Measurements from ENCODE around the gene CAPN2.

CAPN2 gene

DNA sequence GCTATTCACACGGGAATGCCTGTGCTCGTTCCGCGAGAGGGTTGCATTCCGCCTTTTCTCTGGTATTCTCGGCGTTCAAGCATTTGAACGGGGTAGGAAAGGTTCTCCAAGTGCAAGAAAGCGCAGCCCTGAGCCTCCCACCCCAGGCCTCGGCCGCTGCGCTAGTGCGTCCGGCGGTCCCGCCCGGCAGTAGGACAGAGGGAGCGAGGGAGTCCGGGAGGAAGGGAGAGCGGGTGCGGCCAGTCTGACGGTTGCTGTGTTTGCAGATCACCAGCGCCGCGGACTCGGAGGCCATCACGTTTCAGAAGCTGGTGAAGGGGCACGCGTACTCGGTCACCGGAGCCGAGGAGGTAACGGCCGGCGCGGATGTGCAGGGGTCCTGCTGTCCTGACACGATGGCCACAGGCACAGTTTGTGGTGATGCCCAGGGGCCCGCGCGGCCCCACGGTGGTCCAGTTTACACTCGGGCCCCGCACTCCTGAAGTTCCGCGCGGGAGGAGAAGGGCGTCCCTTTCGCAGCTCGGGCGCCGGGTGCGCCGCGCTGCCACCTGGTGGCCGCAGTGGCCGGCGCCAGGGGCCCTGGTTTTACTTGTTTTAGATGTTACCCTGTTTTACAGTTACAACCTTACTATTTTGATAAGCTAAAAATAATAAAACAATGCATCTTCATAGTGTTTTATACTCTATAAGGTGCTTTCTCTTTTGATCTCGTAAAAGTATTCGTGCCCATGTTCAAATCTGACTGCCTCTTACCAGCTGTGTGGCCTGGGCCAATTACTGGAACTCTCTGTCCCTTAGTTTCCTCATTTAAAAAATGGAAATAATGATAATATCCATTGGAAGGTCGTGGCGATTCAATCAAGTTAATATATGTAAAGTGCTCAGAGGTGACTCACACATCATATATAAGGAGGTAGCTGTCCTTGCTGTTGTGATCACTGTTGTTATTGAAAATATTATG lies 36.7 kb downstream of the CAPN2 start:
- H3K4me3 ChIP-seq (ENCODE audit: low read length): peak overlapping the region; percentile 84
- H3K27ac ChIP-seq (ENCODE audit: low read length): no peak overlapping the region

DNA sequence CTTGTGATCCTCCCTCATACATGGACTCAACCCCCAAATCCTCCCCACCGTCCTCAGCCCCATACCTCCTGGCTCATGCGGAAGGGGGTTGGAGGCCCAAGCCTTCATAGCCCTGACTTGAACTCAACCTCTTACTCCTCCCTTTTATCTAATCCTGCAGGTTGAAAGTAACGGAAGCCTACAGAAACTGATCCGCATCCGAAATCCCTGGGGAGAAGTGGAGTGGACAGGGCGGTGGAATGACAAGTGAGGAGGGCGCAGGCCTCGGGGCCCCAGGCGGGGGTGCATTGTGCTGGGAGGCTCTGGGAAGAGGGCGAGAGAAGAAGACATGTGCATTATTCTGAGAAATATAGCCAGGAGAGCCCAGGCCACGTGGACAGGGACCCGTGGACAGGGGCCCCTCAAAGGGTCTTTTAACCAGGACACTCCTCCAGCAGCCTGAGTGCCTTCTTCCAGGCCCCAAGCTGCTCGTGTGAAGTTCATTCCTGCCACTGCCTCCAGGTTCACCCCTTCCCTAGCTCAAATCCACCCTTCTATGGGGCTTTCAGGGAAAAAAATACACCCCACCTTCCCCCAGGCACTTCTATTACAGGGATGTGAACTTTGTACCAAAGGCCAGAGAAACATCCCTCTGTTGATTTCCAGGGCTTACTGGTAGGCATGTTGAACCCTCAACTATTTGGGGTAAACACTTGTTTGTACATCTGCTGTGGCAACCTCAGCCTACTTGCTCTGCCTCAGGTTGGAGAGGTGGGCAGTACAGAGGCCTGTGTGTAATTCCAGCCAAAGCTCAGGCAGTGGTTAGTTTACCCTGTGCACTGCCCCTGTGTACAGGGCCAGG lies 38.6 kb downstream of the CAPN2 start:
- Histone ChIP-seq H3K9me3 (ENCODE audit: insufficient read depth, low read depth, low read length) (no peaks in the 10 kb centered on the region), H3K4me1 (ENCODE audit: insufficient read depth, low read length) (peaks cover 8% of the 10 kb centered on the region; the same call in 1 of the 2 replicates), H3K36me3 (ENCODE audit: insufficient read depth, low read depth, low read length) (peaks cover 15% of the 10 kb centered on the region; the same call in 1 of the 2 replicates), H3K27me3 (ENCODE audit: insufficient read depth, low read length) (peaks cover 24% of the 10 kb centered on the region), H3K9ac (ENCODE audit: low read depth, low read length) (no peak overlapping the region), H3K27ac (ENCODE audit: low read length) (no peak overlapping the region), H3K4me3 (ENCODE audit: low read length) (no peak overlapping the region)

More for the DNA sequence above, 36.7 kb downstream of the CAPN2 start:
- no peaks in the 10 kb centered on the region for H3K9me3 ChIP-seq (ENCODE audit: insufficient read depth, low read depth, low read length)
- peaks cover 15% of the 10 kb centered on the region; the same call in 1 of the 2 replicates for H3K36me3 ChIP-seq (ENCODE audit: insufficient read depth, low read depth, low read length)
- H3K27me3 ChIP-seq (ENCODE audit: insufficient read depth, low read length): peaks cover 24% of the 10 kb centered on the region
- H3K4me1 ChIP-seq (ENCODE audit: insufficient read depth, low read length): peaks cover 8% of the 10 kb centered on the region; the same call in 1 of the 2 replicates
- peak overlapping the region; percentile 78; the same call in 1 of the 2 replicates for H3K9ac ChIP-seq (ENCODE audit: low read depth, low read length)

DNA sequence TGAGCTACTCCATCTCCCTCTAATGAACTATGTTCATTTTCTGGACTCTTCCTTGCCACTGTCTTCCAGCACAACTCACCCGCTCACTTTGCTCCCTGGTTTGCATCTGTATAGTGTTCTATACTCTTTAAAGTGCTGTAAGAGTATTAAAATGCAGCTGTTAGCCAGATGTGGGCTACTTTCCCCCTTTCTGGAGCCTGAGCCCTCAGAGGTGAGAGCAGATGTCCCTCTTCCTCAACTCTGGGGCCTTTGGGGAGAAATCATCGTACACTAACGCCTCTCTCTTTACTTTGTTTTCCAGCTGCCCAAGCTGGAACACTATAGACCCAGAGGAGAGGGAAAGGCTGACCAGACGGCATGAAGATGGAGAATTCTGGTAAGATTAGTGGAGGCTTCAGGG lies 39.4 kb downstream of the CAPN2 start:
- Histone ChIP-seq H3K36me3 (ENCODE audit: insufficient read depth, low read depth, low read length) (peaks cover 15% of the 10 kb centered on the region; the same call in 1 of the 2 replicates), H3K4me3 (ENCODE audit: low read length) (no peak overlapping the region), H3K4me1 (ENCODE audit: insufficient read depth, low read length) (peaks cover 8% of the 10 kb centered on the region; the same call in 1 of the 2 replicates), H3K27me3 (ENCODE audit: insufficient read depth, low read length) (peaks cover 24% of the 10 kb centered on the region), H3K27ac (ENCODE audit: low read length) (no peak overlapping the region), H3K9ac (ENCODE audit: low read depth, low read length) (no peak overlapping the region), H3K9me3 (ENCODE audit: insufficient read depth, low read depth, low read length) (no peaks in the 10 kb centered on the region)

DNA sequence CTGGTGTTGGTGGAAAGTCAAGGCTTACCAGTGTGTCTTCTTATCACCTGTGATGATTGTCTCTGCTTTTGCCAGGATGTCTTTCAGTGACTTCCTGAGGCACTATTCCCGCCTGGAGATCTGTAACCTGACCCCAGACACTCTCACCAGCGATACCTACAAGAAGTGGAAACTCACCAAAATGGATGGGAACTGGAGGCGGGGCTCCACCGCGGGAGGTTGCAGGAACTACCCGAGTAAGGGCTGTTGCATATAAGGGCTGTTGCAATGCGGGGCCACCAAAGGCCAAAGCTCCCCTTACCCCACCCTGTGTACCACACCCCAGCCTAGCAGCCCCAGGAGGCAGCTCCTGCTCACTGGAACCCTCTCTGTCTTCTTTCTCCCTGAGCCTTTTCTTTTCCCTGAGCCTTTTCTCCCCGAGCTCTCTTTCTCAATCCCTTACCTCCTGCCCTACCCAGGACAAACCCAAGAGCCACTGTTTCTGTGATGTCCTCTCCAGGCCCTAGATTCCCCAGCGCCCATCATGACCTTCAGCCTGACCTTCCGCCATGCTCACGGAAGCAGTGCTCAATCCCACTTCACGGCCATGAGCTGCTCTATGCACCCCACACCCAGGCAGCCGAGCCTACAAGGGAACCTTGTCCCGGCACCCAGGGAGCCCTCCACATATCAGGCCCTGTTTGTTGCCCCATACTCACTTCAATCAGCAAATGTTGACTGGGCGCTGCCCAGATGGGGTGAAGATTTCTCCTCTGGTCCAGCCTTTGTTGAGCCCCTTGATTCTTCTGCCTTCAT lies 40.6 kb downstream of the CAPN2 start:
- H3K9me3 ChIP-seq (ENCODE audit: insufficient read depth, low read depth, low read length): no peaks in the 10 kb centered on the region
- H3K36me3 ChIP-seq (ENCODE audit: insufficient read depth, low read depth, low read length): peaks cover 7% of the 10 kb centered on the region; the same call in 1 of the 2 replicates
- H3K9ac ChIP-seq (ENCODE audit: low read depth, low read length): peak overlapping the region; percentile 45; the same call in 1 of the 2 replicates
- H3K27ac ChIP-seq (ENCODE audit: low read length): no peak overlapping the region
- H3K27me3 ChIP-seq (ENCODE audit: insufficient read depth, low read length): peaks cover 12% of the 10 kb centered on the region
- peaks cover 8% of the 10 kb centered on the region; the same call in 1 of the 2 replicates for H3K4me1 ChIP-seq (ENCODE audit: insufficient read depth, low read length)
- no peak overlapping the region for H3K4me3 ChIP-seq (ENCODE audit: low read length)

DNA sequence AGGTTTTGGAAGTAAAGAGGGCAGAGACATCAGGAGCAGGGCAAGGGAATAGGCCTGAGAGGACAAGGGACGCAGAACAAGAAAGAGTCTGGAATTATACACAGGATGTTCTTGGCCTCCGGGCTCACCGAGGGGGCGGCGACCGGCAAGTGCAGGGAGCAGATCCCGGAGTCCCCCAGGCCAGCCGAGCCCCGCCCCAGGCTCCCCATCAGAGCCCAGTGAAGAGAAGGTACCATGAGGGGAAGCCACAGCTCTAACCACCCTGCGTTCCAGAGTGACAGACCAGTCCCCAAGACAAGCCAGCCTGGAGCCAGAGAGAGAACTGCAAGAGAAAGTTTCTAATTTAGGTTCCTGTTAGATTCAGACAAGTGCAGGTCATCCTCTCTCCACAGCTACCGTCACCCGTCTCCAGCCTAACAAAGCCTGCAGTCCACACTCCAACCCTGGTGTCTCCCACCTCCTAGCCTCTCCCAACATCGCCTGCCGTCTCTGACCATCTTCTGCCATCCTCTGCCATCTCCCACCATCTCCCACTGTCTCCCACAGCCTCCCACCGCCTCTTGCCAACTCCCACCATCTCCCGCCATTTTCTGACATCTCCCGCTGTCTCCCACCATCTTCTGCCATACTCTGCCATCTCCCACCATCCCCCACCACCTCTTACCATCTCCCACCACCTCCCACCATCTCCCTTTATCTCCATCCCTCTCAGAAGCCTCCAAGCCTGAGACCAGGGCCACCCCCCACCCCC lies 42.5 kb downstream of the CAPN2 start:
- H3K9ac ChIP-seq (ENCODE audit: low read depth, low read length): no peak overlapping the region
- H3K4me1 ChIP-seq (ENCODE audit: insufficient read depth, low read length): peaks cover 8% of the 10 kb centered on the region; the same call in 1 of the 2 replicates
- no peaks in the 10 kb centered on the region for H3K9me3 ChIP-seq (ENCODE audit: insufficient read depth, low read depth, low read length)
- no peak overlapping the region for H3K4me3 ChIP-seq (ENCODE audit: low read length)
- H3K27me3 ChIP-seq (ENCODE audit: insufficient read depth, low read length): no peaks in the 10 kb centered on the region
- peaks cover 7% of the 10 kb centered on the region; the same call in 1 of the 2 replicates for H3K36me3 ChIP-seq (ENCODE audit: insufficient read depth, low read depth, low read length)
- no peak overlapping the region for H3K27ac ChIP-seq (ENCODE audit: low read length)

GRCh38 chr1:223755432-223755792 lies 43.1 kb downstream of the CAPN2 start:
- Histone ChIP-seq H3K36me3 (ENCODE audit: insufficient read depth, low read depth, low read length) (peaks cover 7% of the 10 kb centered on the region; the same call in 1 of the 2 replicates), H3K4me3 (ENCODE audit: low read length) (no peak overlapping the region), H3K4me1 (ENCODE audit: insufficient read depth, low read length) (peaks cover 8% of the 10 kb centered on the region; the same call in 1 of the 2 replicates), H3K27me3 (ENCODE audit: insufficient read depth, low read length) (no peaks in the 10 kb centered on the region), H3K9ac (ENCODE audit: low read depth, low read length) (no peak overlapping the region), H3K27ac (ENCODE audit: low read length) (no peak overlapping the region), H3K9me3 (ENCODE audit: insufficient read depth, low read depth, low read length) (no peaks in the 10 kb centered on the region)

DNA sequence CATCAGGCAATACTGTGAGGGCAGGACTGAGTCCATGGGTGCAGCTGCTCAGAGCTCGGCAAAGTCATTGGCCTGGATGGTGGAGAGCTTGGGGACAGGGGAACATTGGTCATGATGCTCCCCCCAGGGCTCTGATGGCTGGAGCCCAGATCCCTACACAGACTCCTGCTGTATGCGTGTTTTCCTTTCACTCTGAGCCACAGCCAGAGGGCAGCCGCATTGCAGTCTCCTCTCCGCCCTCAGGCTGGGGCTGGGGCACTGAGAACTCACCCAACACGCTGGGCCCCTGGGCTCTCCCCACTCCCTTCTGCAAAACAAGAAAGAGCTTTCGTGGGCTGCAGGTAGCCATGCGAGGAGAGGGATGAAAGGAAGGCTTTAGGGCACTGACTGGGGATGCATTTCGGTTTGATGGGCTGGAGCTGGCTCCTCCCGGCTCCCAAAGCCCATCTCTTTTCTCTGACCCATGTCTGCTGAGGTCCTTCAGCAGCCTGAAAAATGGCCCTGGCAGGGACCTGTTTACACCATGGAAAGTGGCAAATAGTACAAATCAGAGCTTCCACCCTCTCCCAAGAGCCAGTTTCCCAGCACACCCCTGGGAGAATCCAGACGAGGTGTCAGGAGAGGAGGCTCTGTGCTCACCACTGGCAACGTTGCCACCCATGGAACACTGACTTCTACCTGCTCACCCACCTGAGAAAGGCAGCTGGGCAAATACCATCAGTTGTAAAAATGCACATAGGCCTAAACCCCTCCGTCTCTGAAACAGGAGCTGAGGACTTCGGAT lies 43.8 kb downstream of the CAPN2 start:
- Histone ChIP-seq H3K36me3 (ENCODE audit: insufficient read depth, low read depth, low read length) (peaks cover 7% of the 10 kb centered on the region; the same call in 1 of the 2 replicates), H3K9ac (ENCODE audit: low read depth, low read length) (no peak overlapping the region), H3K27me3 (ENCODE audit: insufficient read depth, low read length) (no peaks in the 10 kb centered on the region), H3K27ac (ENCODE audit: low read length) (no peak overlapping the region), H3K4me3 (ENCODE audit: low read length) (no peak overlapping the region), H3K4me1 (ENCODE audit: insufficient read depth, low read length) (peaks cover 8% of the 10 kb centered on the region; the same call in 1 of the 2 replicates), H3K9me3 (ENCODE audit: insufficient read depth, low read depth, low read length) (no peaks in the 10 kb centered on the region)

DNA sequence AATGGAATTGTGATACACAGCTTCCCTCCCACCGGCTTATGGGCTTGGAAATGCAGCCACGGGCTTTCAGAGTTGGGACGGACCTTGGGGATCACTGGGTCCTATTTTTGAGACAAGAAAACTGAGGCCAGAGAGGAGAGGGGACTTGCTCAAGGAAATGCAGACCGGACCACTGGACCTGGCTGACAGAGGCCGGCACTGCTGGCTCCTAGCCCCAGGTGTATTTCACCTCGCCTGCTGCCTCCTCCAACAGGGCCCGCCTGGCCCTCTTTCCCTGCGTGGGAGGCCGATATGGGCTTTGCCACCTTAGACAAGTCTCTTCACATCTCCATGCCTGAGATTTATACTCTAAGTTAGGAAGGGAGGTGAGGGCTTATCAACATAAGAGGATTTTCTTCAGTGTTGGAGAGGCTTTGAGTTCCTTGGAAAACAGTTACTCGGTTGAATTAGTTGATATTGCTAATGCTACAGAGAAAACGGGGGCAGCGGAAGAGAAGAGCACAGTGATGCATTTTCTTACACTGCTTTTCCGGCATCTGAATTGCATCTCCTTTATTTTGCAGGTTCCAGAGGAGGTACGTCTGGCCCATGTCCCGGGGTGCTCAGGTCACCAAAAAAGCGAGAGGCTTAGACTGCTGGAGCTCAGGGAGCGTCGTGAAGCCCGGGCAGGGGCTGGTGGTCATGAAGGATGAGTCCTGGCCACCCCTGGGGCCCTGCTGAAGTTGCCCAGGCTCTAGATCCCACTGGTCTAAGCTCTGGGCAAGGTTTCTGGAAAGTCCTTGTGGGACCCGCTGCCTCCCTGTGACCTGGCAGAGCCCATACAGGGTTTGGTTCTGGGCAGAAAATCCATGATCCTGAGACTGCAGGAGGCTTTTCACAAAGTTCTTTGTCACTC lies 44.7 kb downstream of the CAPN2 start:
- Histone ChIP-seq H3K36me3 (ENCODE audit: insufficient read depth, low read depth, low read length) (peaks cover 12% of the 10 kb centered on the region), H3K4me3 (ENCODE audit: low read length) (no peak overlapping the region), H3K27ac (ENCODE audit: low read length) (no peak overlapping the region), H3K9me3 (ENCODE audit: insufficient read depth, low read depth, low read length) (no peaks in the 10 kb centered on the region), H3K4me1 (ENCODE audit: insufficient read depth, low read length) (peaks cover 8% of the 10 kb centered on the region; the same call in 1 of the 2 replicates), H3K27me3 (ENCODE audit: insufficient read depth, low read length) (no peaks in the 10 kb centered on the region), H3K9ac (ENCODE audit: low read depth, low read length) (no peak overlapping the region)

DNA sequence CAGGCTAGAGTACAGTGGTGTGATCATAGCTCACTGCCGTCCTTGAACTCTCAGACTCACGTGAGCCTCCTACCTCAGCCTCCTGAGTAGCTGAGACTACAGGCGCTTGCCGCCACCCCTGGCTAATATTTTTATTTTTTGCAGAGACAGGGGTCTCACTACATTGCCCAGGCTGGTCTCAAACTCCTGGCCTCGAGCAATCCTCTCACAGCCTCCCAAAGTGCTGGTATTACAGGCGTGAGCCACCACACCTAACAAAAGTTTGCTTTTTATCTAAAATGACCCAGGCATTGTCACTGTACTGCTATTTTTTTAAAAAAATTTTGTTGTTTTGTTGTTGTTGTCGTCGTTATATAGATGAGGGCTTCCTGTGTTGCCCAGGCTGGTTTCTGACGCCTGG lies 46.4 kb downstream of the CAPN2 start:
- no peak overlapping the region for H3K4me3 ChIP-seq (ENCODE audit: low read length)
- H3K27me3 ChIP-seq (ENCODE audit: insufficient read depth, low read length): no peaks in the 10 kb centered on the region
- H3K9me3 ChIP-seq (ENCODE audit: insufficient read depth, low read depth, low read length): no peaks in the 10 kb centered on the region
- H3K9ac ChIP-seq (ENCODE audit: low read depth, low read length): no peak overlapping the region
- peaks cover 13% of the 10 kb centered on the region for H3K36me3 ChIP-seq (ENCODE audit: insufficient read depth, low read depth, low read length)
- H3K27ac ChIP-seq (ENCODE audit: low read length): no peak overlapping the region
- no peaks in the 10 kb centered on the region for H3K4me1 ChIP-seq (ENCODE audit: insufficient read depth, low read length)
